ENCODE results near the gene ZNF844.

ZNF844 gene

GRCh38 chr19:12064590-12065538 lies at the start of gene ZNF844:
TSS of gene ZNF844 (plus strand) at chr19:12064731. CDS start at chr19:12064874, 143 bp downstream.
- peak within 1 kb of the TSS; percentile 58 for H3K4me3 Mint-ChIP-seq
- no peaks in the 10 kb centered on the region for H3K27me3 Mint-ChIP-seq (ENCODE audit: low read depth)
- no peaks in the 10 kb centered on the region for H3K36me3 Mint-ChIP-seq (ENCODE audit: low read depth)
- peaks cover 7% of the 10 kb centered on the region for H3K9me3 Mint-ChIP-seq
- H3K27ac Mint-ChIP-seq: peak within 1 kb of the TSS; percentile 62
- H3K4me1 Mint-ChIP-seq (ENCODE audit: low read depth): no peaks in the 10 kb centered on the region

- no peak overlapping the region for H3K27ac Mint-ChIP-seq
- H3K4me3 Mint-ChIP-seq: no peak overlapping the region
- peaks cover 52% of the 10 kb centered on the region for H3K9me3 Mint-ChIP-seq
- peaks cover 38% of the 10 kb centered on the region for H3K36me3 Mint-ChIP-seq (ENCODE audit: low read depth)
- no peaks in the 10 kb centered on the region for H3K27me3 Mint-ChIP-seq (ENCODE audit: low read depth)
- H3K4me1 Mint-ChIP-seq (ENCODE audit: low read depth): no peaks in the 10 kb centered on the region
Measured at GRCh38 chr19:12015015-12015752, 49.3 kb upstream of the ZNF844 start.

GRCh38 chr19:12015753-12016116 lies 48.8 kb upstream of the ZNF844 start:
- Mint-ChIP-seq H3K27me3 (ENCODE audit: low read depth) (no peaks in the 10 kb centered on the region), H3K27ac (no peak overlapping the region), H3K9me3 (peaks cover 54% of the 10 kb centered on the region), H3K4me3 (no peak overlapping the region), H3K4me1 (ENCODE audit: low read depth) (no peaks in the 10 kb centered on the region), H3K36me3 (ENCODE audit: low read depth) (peaks cover 35% of the 10 kb centered on the region)

GRCh38 chr19:12034198-12034597 lies 30.3 kb upstream of the ZNF844 start:
- Mint-ChIP-seq H3K27me3 (ENCODE audit: low read depth) (no peaks in the 10 kb centered on the region), H3K27ac (no peak overlapping the region), H3K9me3 (peaks cover 44% of the 10 kb centered on the region), H3K36me3 (ENCODE audit: low read depth) (peaks cover 1% of the 10 kb centered on the region), H3K4me1 (ENCODE audit: low read depth) (no peaks in the 10 kb centered on the region), H3K4me3 (no peak overlapping the region)

DNA sequence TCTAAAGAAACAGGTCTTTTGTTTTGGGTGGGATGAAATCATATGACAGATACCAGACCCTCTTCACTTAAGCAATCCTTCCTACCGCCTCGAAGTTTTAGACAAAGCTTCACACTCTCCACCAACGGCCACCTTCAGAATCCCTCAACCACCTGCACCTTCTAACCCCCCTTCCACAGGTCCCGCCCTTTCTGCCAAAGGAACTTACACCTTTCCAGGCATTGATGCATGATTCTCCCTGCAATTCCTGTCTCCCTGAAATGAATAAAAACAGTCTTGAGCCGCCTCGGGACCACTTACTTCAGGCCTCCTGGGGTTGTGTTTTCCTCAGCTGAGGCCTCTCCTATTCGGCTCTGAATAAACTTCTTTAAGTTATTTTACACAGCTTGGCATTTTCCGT lies 29.9 kb upstream of the ZNF844 start:
- H3K4me1 Mint-ChIP-seq (ENCODE audit: low read depth): no peaks in the 10 kb centered on the region
- H3K9me3 Mint-ChIP-seq: peaks cover 44% of the 10 kb centered on the region
- H3K4me3 Mint-ChIP-seq: no peak overlapping the region
- H3K36me3 Mint-ChIP-seq (ENCODE audit: low read depth): peaks cover 1% of the 10 kb centered on the region
- H3K27me3 Mint-ChIP-seq (ENCODE audit: low read depth): no peaks in the 10 kb centered on the region
- H3K27ac Mint-ChIP-seq: no peak overlapping the region

- no peak within 1 kb of the TSS for H3K27ac Mint-ChIP-seq
- peaks cover 1% of the 10 kb centered on the region for H3K36me3 Mint-ChIP-seq (ENCODE audit: low read depth)
- H3K4me3 Mint-ChIP-seq: peak within 1 kb of the TSS; percentile 63
- H3K4me1 Mint-ChIP-seq (ENCODE audit: low read depth): no peaks in the 10 kb centered on the region
- H3K9me3 Mint-ChIP-seq: peaks cover 41% of the 10 kb centered on the region
- H3K27me3 Mint-ChIP-seq (ENCODE audit: low read depth): no peaks in the 10 kb centered on the region
Measured at GRCh38 chr19:12035220-12036172, 29.0 kb upstream of the ZNF844 start, which contains the start of gene ZNF433. TSS of gene ZNF433 (minus strand) at chr19:12035679. CDS start at chr19:12035539, 140 bp downstream.

- Mint-ChIP-seq H3K4me3 (no peak overlapping the region), H3K9me3 (peaks cover 47% of the 10 kb centered on the region), H3K27ac (no peak overlapping the region), H3K27me3 (ENCODE audit: low read depth) (no peaks in the 10 kb centered on the region), H3K36me3 (ENCODE audit: low read depth) (peaks cover 12% of the 10 kb centered on the region), H3K4me1 (ENCODE audit: low read depth) (no peaks in the 10 kb centered on the region)
Measured at GRCh38 chr19:12042893-12043292, 21.6 kb upstream of the ZNF844 start.

GRCh38 chr19:12043752-12044422 lies 20.6 kb upstream of the ZNF844 start:
- no peak overlapping the region for H3K27ac Mint-ChIP-seq
- H3K4me3 Mint-ChIP-seq: no peak overlapping the region
- H3K27me3 Mint-ChIP-seq (ENCODE audit: low read depth): no peaks in the 10 kb centered on the region
- no peaks in the 10 kb centered on the region for H3K4me1 Mint-ChIP-seq (ENCODE audit: low read depth)
- H3K9me3 Mint-ChIP-seq: peaks cover 46% of the 10 kb centered on the region
- H3K36me3 Mint-ChIP-seq (ENCODE audit: low read depth): peaks cover 12% of the 10 kb centered on the region

- H3K27ac Mint-ChIP-seq: no peak overlapping the region
- H3K4me3 Mint-ChIP-seq: no peak overlapping the region
- H3K4me1 Mint-ChIP-seq (ENCODE audit: low read depth): peaks cover 4% of the 10 kb centered on the region
- H3K27me3 Mint-ChIP-seq (ENCODE audit: low read depth): no peaks in the 10 kb centered on the region
- H3K9me3 Mint-ChIP-seq: peaks cover 46% of the 10 kb centered on the region
- H3K36me3 Mint-ChIP-seq (ENCODE audit: low read depth): peaks cover 13% of the 10 kb centered on the region
Measured at GRCh38 chr19:12047868-12048267, 16.7 kb upstream of the ZNF844 start.

GRCh38 chr19:12052091-12052496 lies 12.4 kb upstream of the ZNF844 start:
- Mint-ChIP-seq H3K4me1 (ENCODE audit: low read depth) (peaks cover 4% of the 10 kb centered on the region), H3K27me3 (ENCODE audit: low read depth) (no peaks in the 10 kb centered on the region), H3K9me3 (peaks cover 25% of the 10 kb centered on the region), H3K36me3 (ENCODE audit: low read depth) (peaks cover 3% of the 10 kb centered on the region), H3K27ac (no peak overlapping the region), H3K4me3 (peak overlapping the region; percentile 64)

DNA sequence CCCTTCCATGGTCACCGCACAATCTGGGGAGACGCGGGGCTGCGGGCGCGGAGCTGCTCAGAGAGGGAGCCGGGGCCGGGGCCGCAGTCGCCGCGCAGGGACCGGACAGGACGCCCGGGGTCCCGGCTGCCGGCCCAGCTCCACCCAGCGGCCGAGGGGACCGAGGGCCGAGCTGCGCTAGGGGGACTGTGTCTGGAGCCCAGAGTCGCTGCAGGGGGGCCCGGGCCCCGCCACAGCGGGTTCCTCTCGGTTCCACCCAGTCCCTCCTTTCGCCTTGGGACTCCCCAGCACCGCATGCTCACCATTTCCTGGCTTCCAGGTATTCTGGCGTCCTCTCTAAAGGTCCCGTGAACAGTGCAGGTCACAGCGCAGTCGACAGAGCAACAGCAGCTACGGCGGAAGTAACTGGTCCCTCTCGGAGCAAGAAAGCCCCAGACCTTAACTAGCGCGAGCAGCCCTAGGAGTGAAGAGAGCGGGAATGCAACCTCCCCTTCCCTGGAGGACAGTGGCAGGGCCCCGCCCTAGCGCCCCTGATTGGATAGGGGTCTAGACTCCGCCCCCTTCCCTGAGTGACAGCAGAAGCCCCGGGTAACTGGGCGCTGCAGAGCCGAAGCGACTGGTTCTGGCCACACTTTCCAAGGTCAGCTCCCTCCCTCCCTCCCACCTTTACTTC lies 11.9 kb upstream of the ZNF844 start, which contains the start of gene ZNF878:
TSS of gene ZNF878 (minus strand) at position 465 of the 673 bp plus-strand sequence. CDS start at position 305, 160 bp downstream.
- no peak within 1 kb of the TSS for H3K27ac Mint-ChIP-seq
- peak within 1 kb of the TSS; percentile 78 for H3K4me3 Mint-ChIP-seq
- no peaks in the 10 kb centered on the region for H3K27me3 Mint-ChIP-seq (ENCODE audit: low read depth)
- H3K9me3 Mint-ChIP-seq: peaks cover 22% of the 10 kb centered on the region
- H3K36me3 Mint-ChIP-seq (ENCODE audit: low read depth): peaks cover 3% of the 10 kb centered on the region
- H3K4me1 Mint-ChIP-seq (ENCODE audit: low read depth): peaks cover 4% of the 10 kb centered on the region

- Mint-ChIP-seq H3K9me3 (peaks cover 15% of the 10 kb centered on the region), H3K27ac (no peak overlapping the region), H3K4me1 (ENCODE audit: low read depth) (peaks cover 4% of the 10 kb centered on the region), H3K36me3 (ENCODE audit: low read depth) (peaks cover 2% of the 10 kb centered on the region), H3K27me3 (ENCODE audit: low read depth) (no peaks in the 10 kb centered on the region), H3K4me3 (no peak overlapping the region)
Measured at GRCh38 chr19:12055784-12056183, 8.7 kb upstream of the ZNF844 start.

- Mint-ChIP-seq H3K27ac (no peak overlapping the region), H3K9me3 (peaks cover 55% of the 10 kb centered on the region), H3K4me3 (no peak overlapping the region), H3K4me1 (ENCODE audit: low read depth) (no peaks in the 10 kb centered on the region), H3K27me3 (ENCODE audit: low read depth) (no peaks in the 10 kb centered on the region), H3K36me3 (ENCODE audit: low read depth) (peaks cover 22% of the 10 kb centered on the region)
Measured at GRCh38 chr19:12075538-12076139, 11.1 kb downstream of the ZNF844 start.

Data from T-helper 1 cell treated with Interleukin-12 subunit alpha and Interleukin-12 subunit beta and Interleukin-4 antibody, amounts not matched to agents 30 μg/mL and 1 μg/mL, for 36 hours (primary cell).